Lower leg skin (tissue), 3 donors: ENCODE data around the gene PLEKHN1.

Source experiments
- CTCF ChIP-seq, 3 donors: fragments of 450-650 bp; IDR thresholded peaks; one replicate each; pipeline ENCODE4 v1.5.1; 2016; ENCODE audit warnings: antibody characterized with exemption in 3 of 3, mild to moderate bottlenecking in 3 of 3, moderate library complexity in 2 of 3
- POLR2A ChIP-seq, 2 donors: fragments of 450-650 bp; IDR thresholded peaks; one replicate each; pipeline ENCODE4 v1.6.1; 2016 to 2017; ENCODE audit warnings: antibody characterized with exemption in 2 of 2, mild to moderate bottlenecking in 1 of 2, moderate library complexity in 1 of 2

GRCh38 chr1:918843-919242 is 47.4 kb upstream of the PLEKHN1 start:
- TF ChIP-seq CTCF (IDR thresholded peaks at IDR 0.05): no peak
- TF ChIP-seq POLR2A (IDR thresholded peaks at IDR 0.05): no peak
